Stimulated activated CD8-positive, alpha-beta memory T cell treated with anti-CD3 and anti-CD28 coated beads, Interleukin-15, amount 100 ng/mL, for 4 hours (primary cell): ENCODE data around the gene MRPL19.

Experiments
- DNase-seq, 2 donors: peaks; one replicate each; pipeline ENCODE4 v3.0.0-alpha.2; 2020; ENCODE audit warnings: low read depth in 2 of 2

Gene MRPL19

DNA sequence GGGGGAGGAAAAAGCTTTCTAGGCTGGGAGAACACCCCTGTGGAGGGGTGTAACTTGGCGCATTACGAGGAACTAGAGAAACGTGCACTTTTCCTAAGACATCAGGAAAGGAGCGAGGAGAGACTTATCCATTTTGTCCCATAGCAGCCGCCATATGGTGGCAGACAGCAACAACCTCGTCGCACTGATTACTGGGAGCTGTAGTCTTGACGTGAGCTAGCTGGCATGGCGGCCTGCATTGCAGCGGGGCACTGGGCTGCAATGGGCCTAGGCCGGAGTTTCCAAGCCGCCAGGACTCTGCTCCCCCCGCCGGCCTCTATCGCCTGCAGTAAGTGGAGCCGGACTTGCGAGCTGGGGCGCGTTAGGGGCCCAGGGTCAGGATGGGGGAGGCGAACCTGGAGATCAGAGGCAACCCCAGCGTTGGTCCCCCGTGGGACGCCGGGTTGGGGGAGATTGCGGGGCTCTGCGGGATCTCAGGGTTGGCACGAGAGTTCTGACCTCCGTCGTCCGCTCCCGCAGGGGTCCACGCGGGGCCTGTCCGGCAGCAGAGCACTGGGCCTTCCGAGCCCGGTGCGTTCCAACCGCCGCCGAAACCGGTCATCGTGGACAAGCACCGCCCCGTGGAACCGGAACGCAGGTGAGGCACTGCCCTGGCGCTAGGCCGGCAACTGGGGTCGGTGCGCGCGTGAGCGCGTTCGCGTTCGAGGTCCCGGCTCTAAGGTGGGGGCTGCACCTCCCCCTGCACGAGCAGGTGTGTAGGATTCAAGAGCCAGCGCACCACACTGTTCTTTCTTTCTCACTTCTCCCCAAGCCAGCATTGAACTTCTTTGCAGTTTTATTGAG lies at the start of gene MRPL19:
TSS of gene MRPL19 (plus strand) at position 201 of the 843 bp plus-strand sequence. CDS start at position 226, 25 bp downstream.
- peak; percentile 44 to 53 for DNase-seq

DNA sequence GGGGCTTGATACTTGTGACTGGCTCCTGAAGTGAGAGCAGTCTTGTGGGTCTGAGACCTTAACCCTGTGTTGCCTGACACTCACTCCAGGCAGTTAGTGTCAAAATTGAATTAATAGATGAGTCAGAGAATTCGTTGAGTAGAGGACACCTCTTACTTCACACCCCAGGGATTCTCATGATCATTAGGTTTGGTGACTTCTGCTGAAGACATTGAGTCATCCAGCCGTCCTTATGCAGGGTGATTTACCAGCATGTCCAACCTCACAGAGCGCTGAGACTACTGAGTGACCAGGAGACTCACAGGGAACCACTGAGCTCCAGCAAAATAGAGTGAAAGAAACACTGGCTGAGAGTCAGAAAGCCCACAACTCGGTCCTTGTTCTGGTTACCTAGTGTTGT lies 49.8 kb upstream of the MRPL19 start:
- no peak for DNase-seq

DNA sequence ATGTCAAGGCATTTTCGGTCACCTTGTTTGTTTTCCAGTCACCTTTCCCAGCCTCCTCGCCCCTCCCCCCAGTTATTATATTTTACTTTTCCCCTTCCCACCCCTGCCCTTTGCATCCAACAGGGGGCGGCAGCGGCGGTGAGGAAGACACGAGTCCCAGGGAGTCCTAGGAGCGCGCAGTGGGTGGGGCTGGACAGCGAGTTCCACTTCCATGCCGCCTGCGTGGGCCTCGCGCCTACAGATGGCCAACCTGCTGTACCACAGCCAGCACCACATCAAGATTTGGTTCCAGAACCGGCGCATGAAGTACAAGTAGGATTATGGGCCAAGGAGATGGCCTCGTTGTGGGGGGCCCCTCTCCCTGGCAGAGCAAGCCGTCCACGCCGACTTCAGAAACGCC lies 48.6 kb upstream of the MRPL19 start:
- DNase-seq = no peak

DNA sequence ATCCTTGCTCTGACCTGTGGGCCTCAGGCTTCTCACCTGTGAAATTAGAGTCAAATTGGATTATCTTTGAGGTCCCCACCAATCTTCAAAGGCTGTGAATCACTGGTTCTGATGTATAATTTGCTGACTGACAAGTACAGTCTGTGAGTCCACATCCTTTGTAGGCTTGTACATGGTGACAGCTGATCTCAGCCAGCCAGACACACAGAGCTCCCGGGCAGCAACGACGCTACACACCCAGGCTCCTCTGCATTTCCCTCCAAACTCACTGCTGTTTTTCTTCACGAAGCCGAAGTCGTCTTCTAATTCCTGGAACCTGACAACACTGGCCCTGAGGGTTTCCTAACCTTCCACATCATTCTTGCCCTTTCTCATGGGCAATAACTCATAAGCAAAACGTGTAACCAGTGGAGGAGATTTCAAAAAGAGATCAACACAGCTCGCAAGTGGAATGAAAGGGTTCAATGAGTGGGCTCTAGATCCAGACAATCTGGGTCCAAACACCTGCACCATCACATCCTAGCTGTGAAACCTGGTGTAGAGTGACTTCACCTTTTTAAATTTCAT lies 47.9 kb upstream of the MRPL19 start:
- DNase-seq = no peak

DNA sequence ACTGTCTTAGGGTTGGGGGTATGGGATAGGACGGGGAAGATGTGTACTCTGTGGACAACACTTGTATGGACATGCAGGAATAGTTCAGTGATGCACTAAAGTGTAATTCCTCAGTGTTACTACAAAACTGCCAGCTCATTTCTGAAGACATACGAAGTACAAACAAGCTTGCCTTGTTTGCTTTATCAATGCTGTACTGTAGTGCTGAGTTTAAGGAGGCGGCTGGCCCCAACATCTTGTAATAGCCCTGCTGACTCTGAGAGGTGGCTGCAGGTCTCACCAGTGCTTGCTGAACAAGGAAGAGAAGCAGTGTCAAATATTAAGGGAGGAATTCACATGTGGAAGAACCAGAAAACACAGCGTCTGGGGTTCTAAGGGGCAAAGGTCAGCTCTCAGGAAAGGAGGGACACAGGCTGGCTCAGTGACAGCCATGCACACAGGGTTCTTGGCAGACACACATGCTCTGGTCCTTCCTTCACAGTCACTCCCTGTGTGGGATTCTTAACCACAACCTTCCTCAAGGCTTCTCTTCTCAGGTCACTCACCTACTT lies 46.0 kb upstream of the MRPL19 start:
- no peak for DNase-seq

DNA sequence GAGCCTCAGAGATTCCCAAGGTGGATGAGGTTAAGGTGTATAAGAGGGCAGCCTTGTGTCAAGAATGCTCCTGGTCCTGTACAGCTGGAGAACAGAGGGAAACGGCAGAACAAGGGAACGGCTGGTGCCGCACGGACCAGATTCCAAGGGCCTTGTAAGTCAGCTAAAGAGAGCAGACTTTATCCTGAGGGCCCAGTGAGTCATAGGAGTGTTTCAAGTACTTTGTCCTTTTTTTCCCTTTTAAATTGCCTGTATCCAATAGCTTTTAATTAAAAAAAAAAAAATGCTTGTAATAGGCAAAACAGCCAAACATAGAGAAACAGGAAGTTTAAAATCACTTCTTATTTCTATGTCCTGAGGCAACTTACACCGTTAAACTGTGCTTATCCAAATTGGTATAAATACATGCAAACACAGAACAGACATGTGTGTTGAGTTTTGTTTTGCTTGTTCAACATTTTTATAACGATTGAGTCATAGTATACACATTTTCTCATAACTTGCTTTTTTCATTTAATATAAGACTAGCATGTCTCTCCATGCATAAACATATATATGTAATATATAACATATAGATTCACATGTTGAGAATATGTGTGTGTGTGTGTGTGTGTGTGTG lies 43.8 kb upstream of the MRPL19 start:
- no peak for DNase-seq

DNA sequence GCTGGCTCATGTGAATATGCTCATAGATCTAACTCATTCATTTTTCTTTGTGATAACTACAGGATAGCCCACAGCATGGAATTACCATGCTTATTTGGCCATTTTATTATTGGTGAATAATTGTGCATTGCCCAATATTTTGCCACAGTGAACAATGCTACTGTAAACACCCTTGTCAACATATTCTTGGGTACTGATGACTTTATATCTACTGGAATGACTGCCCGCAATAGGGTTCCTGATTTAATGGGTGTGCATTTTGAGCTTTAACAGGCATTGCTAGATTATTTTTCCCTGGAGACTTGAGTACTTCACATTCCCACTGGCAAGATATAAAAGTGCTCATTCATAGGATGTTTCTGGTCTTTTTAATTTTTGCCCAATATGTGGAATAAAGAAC lies 43.1 kb upstream of the MRPL19 start:
- no peak for DNase-seq

DNA sequence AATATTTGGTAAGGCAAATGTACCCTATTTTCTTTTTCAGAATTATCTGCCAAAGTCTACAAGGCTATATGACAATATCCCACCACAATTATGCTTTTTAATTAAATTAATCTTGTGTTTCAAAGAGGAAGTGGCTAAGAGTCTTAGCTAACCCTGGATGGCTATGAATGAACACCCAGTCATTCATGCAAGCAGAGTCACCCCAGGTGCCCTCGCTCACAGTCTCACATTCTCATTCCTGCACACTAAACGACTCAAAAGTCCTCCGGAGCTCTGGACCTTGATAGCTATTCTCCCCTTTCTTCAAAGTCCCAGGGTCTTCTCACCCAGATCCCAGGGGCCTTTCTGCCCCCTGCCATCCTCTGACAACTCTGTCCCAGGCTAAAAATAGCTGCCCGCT lies 42.1 kb upstream of the MRPL19 start:
- DNase-seq = no peak

DNA sequence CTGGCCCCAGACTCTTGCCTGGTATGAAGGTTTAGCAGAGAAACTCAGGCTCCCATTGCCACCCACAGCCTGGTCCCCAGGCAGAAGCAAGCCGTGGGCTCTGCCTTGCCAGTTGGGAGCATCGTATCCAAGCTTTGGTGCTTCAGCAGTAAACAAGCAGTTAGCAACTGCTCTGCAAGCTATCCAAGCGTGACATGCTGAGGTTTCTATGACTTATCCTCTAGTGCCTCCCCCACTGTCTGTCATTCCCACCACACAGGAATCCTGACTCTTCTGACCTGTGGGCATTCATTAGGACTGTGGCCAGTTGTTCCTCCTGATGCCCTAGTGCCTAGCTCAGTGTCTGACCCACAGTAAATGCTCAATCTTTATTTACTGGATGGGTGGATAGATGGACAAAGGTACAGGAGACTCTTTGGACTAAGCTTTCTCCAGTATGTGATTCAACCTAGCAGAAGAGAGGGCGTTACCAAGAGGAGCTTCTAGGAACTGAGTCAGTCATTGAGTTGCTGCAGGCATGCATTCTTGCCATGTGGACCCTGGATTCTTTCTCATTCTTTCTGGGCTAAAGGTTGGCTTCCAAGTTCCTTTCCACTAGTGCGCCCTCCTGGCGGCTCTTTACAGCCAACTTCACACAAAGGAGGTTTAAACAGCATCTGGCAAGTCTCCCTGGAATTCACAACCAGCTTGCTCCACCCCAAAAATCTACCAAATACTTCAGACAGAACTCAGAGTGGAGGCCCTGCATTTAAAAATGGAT lies 40.6 kb upstream of the MRPL19 start:
- DNase-seq = no peak

DNA sequence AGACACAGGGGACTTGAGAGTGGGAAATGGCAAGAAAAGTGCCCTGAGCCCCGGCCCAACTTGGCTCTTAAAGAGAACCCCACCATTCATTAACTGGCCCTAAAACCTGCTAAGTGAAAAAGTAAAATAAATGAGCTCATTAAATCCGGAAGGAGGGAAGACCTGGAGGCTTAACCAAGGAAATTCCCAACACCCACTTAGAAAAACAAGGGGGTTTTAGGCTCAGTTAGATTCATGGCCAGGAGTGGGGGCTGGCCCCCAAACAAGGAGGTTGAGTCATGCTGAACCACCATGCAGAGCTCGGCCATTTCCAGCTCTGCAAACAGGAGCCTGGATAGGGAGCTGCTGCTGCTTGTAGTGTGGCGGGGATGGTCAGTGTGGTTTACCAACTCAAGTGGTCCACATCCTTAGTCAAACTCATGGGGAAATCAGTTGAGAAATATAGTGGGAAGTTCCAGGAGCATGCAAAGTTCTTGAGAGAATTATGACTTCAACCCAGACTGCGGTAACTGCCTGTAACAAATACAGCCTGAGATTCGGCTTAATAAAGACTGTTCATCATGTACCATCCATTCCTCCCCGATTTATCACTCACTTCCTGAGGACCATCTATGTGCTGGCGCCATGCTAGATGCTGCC lies 39.7 kb upstream of the MRPL19 start:
- DNase-seq = no peak

DNA sequence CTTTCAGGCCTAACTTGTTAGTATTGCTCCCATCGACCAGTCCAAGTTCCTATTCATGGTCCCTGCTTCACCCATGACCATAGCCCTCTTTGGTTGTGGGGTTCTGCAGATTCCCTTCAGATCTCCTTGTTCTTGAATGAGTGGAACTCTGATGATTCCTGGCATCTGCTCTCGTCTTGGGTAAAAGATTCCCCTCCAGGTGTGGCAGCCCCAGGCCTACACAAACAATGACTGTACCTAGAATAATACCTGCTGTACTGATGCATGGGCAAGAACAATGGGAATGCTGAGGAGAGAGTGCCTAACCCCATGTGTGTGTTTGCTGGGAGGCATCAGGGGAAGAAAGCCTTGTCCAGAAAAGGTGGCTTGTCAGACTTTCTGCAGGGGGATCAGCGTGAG lies 39.2 kb upstream of the MRPL19 start:
- no peak for DNase-seq

DNA sequence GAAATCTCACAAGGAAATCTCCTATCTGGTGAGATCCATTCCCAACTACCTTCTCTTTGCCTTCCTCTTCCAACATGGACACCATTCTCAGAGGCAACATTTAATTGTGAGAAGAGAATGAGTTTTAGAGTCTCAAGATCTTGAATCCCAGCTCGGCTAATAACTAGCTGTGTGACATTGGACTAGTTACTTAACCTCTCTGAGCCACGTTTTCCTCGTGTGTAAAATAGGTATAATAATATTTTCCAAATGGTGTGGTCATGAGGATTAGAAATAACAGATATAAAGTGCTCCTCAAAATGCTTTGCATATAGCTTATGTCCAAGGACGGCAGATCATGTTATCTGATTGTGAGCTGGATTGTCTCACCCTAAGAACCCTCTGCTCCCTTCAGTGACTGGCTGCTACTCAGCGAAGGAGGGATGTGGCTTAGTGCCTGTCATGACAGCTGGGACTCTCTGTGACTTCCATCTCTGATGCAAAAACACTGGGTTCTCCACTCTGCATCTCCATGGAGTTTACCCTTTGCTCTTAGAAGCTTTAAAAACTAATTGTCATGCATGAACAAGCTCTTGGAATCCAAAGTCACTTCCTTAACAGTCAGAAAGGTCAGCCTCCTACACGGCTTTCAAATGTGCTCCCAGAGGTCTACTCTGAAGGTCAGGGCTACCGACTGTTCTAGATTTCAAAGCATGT lies 38.4 kb upstream of the MRPL19 start:
- DNase-seq = no peak

DNA sequence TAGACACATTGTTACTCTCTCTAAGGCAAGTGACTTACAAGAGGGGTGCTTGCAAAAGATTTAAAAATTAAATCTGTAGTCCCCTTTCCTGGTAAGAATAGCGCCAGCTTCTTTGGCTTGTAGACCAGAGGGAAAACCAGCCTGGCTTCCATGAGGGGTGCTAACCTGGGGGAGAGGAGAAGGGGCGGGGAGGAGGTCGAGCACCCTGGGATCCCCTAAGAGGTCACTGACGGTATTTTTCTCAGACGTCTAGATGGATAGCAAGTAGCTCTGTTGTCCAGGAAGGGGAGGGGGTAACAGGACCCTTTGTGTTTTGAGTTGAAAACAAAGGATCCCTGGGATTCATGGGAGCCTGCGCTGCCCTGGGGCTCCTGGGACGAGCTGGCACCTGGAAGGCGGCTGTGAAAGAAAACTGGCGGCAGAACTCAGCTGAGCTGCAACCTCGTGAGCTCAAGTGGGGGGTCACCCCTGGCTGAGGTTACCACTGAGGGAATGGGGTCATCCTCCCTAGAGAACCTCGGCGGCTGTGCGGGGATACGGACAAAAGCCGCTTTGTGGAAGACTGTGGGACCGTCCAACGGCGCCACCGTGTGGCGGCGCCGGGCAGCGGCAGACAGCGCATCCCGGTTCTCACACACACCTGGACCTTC lies 37.8 kb upstream of the MRPL19 start:
- no peak for DNase-seq

DNA sequence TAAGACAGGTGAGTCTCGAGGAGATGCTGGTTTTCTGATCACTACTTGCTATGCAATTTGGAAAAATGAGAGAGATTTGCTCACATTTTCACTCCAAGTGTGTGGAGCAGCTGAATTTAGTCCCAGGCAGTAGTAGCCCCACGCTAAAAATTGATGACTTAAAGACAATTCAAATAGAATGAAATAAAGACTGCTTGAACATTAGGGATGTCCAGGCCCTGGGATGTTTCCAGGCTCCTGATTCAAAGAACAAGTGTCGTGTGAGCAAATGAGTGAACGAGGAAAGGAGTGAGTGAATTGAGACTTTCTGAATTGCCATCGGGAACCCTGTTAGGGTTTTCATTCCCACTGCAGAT lies 37.3 kb upstream of the MRPL19 start:
- no peak for DNase-seq

DNA sequence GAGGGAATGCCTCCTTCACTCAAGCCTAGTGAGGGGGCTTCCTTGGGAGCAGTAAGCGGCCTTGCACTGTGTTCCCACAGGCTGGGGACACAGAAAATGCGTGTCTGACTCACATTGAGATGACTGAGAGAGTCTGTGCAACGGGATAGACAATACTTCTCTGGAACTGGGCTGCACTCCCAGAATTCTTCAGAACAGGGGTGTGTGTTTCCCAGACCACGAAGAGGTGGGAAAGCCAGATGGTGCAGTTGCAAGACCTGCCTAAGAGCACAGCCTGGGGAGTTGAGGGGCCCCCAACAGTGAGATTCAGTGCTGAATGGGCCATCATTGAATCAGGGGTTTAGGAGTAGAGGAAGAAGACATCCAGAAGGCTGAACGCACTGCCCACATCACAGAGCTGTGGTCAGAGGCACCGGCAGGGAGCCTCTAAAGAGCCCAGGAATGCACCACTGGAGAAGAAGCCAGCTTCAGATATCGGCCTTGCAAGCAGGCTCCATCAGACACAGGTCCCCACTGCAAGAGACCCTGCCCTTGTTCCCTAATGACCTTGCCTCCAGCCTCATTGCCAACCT lies 36.6 kb upstream of the MRPL19 start:
- no peak for DNase-seq

DNA sequence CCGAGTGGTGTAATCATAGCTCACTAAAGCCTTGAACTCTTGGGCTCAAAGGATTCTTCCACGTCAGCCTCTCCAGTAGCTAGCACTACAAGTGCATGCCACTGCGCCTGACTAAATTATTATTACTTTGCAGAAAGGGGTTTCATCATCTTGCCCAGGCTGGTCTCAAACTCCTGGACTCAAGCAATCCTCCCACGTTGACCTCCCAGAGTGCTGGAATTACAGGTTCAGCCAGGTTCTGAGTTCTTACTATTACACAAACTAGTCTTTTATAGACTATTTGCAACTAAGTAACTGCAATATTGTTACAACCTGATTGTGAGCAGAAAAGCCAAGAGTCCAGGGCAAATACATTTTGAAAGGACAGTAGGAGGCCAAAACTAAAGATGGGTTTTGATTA lies 35.9 kb upstream of the MRPL19 start:
- DNase-seq = no peak

DNA sequence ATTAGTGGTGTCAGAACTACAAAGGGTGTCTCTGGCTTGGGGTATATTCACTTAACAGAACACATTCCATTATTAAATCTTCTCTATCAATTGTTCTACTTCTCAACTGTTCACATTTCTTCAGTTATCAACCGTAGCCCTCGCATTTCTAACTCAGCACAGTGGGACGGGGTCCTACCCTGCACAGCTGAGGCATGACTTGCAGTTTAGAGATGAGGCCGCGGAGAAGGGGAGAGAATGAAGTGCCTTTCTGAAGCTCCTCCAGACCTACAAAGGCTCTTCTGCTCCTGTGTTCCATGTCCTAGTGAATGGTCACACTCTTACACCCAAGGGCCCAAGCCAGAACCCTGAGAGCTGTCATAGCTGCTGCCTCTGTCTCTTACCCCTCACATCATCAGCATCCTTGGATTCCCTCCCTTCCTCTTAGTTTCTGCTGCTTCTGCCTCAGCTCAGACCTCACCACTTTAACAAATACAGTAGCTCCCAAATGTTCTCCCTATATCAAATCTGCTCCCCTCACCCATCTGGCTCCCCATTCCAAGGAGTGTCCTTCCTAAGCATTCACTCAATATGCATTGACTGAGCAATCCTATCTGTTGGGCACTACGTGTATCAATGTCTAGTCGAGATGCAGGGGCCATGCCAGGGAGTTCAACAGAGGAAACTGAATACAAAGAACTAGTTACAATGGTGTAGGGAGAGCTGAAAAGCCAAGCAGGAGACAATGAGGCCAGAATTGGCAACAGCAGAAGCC lies 34.3 kb upstream of the MRPL19 start:
- DNase-seq = no peak

DNA sequence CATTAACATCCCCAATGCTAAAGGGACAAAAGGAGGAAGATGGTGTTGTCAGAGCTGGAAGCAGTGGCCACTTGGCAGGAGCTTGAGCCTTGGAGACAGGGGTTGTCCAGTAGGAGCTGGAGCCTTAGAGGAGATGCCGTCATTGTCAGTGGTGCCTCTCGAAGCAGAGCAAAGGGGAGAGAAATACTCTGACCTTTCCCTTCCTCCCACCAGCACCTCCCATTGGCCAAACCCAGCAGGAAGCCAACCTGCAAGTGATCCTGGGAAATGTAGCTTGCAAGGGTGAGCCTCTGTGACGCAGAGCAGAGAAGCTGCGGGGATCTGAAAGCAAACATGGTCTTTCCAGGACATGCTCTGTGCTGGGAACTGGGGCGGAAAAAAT lies 33.7 kb upstream of the MRPL19 start:
- DNase-seq = no peak

DNA sequence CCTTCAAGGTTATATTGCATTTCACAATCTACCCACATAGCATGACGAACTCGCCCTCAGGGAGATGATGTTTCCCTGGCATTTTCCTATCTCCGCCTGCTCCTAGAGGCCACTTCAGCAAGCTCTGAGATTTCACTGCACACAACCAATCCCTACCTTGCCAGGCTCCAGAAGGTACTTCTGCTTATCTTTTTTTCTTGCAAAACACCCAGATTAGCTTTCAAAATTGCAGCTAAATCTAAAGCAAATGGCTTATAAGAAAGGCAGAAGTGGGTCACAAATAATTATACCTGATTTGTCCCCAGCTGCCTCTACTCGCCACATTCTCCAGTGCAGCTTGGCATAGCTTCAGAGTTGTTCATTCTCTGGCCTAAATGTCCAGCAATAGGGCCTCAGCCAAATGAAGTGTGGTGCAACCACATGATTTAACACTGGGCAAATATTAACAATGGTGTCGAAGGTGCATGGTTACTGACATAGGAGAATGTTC lies 32.4 kb upstream of the MRPL19 start:
- DNase-seq = no peak
